Memory B cell (primary cell): Measurements from ENCODE around the gene HOXB6.

Experiments used
- ATAC-seq: fragments of 150-1000 bp; cut with Tn5 transposase; 2 replicates; pipeline ENCODE4 v1.10.0; 2021; ENCODE audit warnings: low read depth, mild to moderate bottlenecking, moderate library complexity
- DNase-seq, 2 donors: peaks; one replicate each; pipeline ENCODE4 v3.0.0; 2022; ENCODE audit warnings: low spot score in 2 of 2
- H3K27ac Mint-ChIP-seq: one replicate; pipeline ENCODE4 v1.8.0; 2022; ENCODE audit warnings: mild to moderate bottlenecking, moderate library complexity, mixed read lengths
- H3K27me3 Mint-ChIP-seq: one replicate; pipeline ENCODE4 v1.8.0; 2022; ENCODE audit warnings: mixed read lengths
- H3K36me3 Mint-ChIP-seq: one replicate; pipeline ENCODE4 v1.8.0; 2022; ENCODE audit warnings: mild to moderate bottlenecking, mixed read lengths
- H3K4me1 Mint-ChIP-seq: one replicate; pipeline ENCODE4 v1.8.0; 2022; ENCODE audit warnings: mixed read lengths
- H3K4me3 Mint-ChIP-seq: one replicate; pipeline ENCODE4 v1.8.0; 2022; ENCODE audit warnings: mild to moderate bottlenecking, moderate library complexity, mixed read lengths
- H3K9me3 Mint-ChIP-seq: one replicate; pipeline ENCODE4 v1.8.0; 2022; ENCODE audit warnings: mixed read lengths

Gene HOXB6

DNA sequence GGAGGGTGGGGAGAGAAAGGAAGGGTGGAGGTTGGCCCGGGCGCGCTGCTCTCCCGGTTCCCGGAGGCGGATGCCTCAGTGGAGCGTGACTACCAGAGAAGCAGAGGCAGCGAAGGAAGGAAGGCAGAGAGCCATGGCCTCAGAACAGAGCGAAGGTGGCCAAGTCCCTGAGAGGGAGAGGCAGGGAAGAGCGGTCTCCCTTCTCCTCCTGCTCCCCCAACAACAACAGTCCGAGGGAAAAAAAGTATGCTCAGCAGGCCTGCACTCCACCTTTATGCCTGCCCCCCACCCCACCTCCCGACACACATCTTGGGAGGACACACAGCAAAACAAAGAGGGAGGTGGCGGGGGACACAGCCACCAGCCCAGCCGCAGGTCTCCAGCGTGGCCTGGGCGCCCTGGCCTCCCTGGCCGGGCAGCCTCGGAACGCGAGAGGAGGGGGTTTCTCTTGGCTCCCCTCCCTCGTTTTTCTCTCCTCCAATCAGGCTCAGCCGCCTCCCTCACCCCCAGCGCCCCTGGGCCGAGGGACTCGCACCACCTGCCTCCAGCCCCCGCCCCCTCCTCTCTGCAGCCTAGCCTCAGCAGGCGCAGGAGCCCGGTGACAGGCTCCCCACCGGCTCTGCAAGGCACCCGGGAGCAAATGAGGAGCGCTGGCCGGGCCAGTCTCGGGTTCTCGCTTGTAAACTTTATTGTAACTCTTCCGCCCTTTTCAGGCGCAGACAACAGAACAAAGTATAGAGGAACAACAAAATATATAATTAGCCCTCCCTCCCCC, 7.1 kb upstream of the HOXB6 start:
- H3K27me3 Mint-ChIP-seq: peaks cover 29% of the 10 kb centered on the region
- DNase-seq (no peak), ATAC-seq (no peak)
- peak overlapping the region; percentile 89 for H3K4me3 Mint-ChIP-seq
- H3K36me3 Mint-ChIP-seq: peaks cover 2% of the 10 kb centered on the region
- peaks cover 2% of the 10 kb centered on the region for H3K9me3 Mint-ChIP-seq
- peaks cover 19% of the 10 kb centered on the region for H3K4me1 Mint-ChIP-seq
- H3K27ac Mint-ChIP-seq: peak overlapping the region; percentile 87

DNA sequence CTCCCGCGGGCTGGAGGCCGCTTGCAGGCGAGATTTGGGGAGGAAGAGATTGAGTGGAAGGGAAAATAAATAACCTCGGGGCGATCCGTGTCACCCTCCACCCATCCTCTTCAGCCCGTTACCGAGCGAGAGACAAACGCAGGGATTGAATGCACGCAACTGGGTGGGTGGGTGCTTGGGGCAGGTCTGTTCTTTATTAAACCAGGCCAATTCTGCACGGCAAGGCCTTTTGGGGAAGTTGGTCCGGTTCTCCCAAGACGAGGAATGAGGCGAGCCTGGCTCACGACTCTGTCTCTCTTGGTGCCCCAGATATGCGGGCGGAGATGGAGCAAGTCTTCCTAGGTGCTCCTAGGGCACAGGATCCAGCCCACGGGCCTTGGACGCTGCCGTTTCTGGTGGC, 6.4 kb upstream of the HOXB6 start:
- peaks cover 2% of the 10 kb centered on the region for H3K9me3 Mint-ChIP-seq
- no peak for DNase-seq
- peaks cover 33% of the 10 kb centered on the region for H3K27me3 Mint-ChIP-seq
- peaks cover 2% of the 10 kb centered on the region for H3K36me3 Mint-ChIP-seq
- H3K4me1 Mint-ChIP-seq: peaks cover 19% of the 10 kb centered on the region
- peak; percentile 8 for ATAC-seq
- H3K27ac Mint-ChIP-seq: peak overlapping the region; percentile 74
- H3K4me3 Mint-ChIP-seq: peak overlapping the region; percentile 89

DNA sequence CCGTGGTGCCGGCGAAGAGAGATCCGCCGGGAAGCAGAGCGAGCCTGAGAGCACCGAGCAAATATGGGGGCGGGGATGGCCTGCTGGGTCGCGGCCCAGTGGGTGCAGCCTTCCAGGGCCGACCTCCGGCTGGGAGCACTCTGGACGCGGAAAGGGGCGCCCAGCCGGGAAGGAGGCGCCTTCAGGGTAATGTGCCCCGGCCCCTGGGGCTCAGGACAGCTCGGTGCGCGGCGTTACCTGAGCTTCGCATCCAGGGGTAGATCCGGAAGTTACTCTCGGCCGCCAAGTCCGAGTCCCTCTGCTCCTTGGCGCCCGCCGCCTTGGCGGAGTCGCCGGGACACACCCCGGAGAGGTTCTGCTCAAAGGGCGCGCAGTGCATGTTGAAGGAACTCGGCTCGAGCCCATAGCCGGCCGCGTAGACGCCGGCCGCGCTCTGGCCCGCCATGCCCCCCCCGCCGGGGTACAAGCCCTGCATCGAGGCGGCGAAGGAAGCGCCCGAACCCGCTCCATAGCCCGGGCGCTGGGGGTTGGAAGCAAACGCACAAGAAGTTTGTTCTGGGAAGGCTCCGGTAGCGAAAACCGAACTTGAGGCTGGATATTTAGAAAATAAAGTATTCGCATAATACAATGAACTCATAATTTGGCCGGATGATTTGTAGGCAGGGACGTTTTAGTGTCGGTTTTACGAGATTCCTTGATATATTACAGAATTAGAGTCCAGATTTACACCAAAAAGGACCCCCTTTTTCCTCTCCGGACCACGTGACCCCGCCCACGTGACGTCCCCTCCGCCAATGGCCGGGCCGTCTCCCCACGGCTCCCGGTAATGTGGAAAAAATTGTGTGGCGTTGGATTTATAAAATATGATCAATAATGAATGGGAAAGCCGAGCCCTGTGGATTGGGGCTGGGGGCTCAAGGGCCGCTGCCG, 5.8 kb upstream of the HOXB6 start, which contains the start of gene HOXB7:
Gene HOXB7, minus strand, starts transcription at position 736 of the 930 bp plus-strand sequence. Its CDS starts 99 bp downstream, at position 637.
- H3K27ac Mint-ChIP-seq: peak within 1 kb of the TSS; percentile 74

DNA sequence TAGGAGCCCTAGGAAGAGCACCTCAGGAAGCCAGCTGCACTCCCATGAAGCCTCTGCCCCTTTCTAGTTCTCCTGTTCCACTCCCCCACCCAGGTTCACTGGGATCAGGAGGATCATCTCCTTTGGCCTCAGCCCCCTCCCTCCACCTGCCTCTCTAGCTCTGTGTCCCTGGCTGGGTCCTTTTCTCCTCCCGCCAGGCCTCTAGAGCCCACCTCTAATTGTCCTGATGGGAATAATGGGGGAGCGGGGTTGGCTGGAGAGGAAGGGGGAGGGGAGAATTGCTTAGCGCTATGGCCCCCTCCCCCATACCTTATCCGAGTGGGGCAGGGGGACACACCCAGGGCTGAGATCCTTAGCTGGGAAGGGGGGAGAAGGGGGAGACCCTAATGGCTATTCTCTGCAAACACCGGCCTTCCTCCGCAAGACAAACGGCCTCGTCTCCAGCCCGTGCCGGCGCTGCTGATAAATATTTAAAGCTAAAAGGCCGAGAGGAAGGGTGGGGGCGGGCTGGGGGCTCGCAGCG, 5.0 kb upstream of the HOXB6 start:
- Mint-ChIP-seq H3K36me3 (no peaks in the 10 kb centered on the region), H3K27me3 (peaks cover 26% of the 10 kb centered on the region), H3K27ac (no peak overlapping the region), H3K4me1 (peaks cover 17% of the 10 kb centered on the region), H3K4me3 (peak overlapping the region; percentile 89), H3K9me3 (no peaks in the 10 kb centered on the region)
- ATAC-seq: no peak
- DNase-seq: no peak

More for the DNA sequence above, 5.8 kb upstream of the HOXB6 start, which contains the start of gene HOXB7:
- DNase-seq (no peak), ATAC-seq (peak; percentile 60)
- Mint-ChIP-seq H3K36me3 (peaks cover 2% of the 10 kb centered on the region), H3K4me3 (peak within 1 kb of the TSS; percentile 89), H3K9me3 (peaks cover 2% of the 10 kb centered on the region), H3K27me3 (peaks cover 31% of the 10 kb centered on the region), H3K4me1 (peaks cover 19% of the 10 kb centered on the region)

DNA sequence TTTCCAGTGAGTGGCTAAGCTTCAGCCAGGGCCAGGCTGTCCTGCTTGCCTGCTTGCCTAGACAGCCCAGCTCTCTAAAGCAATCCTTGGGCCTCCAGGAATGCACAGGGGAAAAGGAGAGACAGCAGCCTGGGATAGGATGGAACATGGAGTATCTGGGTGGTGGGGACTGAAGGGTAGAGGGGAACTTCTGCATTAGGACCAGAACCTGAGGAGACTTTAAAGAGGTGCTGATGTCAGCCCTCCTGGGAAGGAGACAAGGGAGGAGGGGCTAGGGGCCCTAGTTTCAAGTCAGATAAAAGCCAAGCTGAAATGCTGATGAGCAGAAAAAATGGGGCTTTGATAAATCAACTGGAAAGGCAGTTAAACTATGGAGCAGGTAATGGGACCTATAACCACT, 4.2 kb upstream of the HOXB6 start:
- no peak overlapping the region for H3K27ac Mint-ChIP-seq
- peak overlapping the region; percentile 24 for H3K4me3 Mint-ChIP-seq
- H3K36me3 Mint-ChIP-seq: no peaks in the 10 kb centered on the region
- H3K27me3 Mint-ChIP-seq: peaks cover 28% of the 10 kb centered on the region
- DNase-seq: no peak
- ATAC-seq: no peak
- H3K4me1 Mint-ChIP-seq: peaks cover 20% of the 10 kb centered on the region
- H3K9me3 Mint-ChIP-seq: no peaks in the 10 kb centered on the region

DNA sequence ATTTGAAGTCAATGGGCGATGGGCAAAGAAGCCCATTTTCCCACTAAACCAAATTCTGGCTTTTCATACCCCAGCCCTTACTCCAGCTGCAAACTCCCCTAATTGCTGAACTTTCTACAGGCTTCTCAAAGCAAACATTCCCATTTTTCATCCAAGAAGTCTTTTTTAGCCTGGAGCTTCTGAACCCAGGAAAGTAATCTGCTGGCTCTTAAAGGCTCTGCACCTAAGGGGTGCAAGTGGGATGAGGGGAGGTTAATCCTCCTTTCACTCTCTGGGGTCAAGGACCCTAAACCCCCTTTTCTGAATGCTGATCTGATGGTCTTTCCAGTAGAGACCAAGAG, 3.7 kb upstream of the HOXB6 start:
- H3K27ac Mint-ChIP-seq: no peak overlapping the region
- no peak for ATAC-seq
- no peak for DNase-seq
- no peaks in the 10 kb centered on the region for H3K9me3 Mint-ChIP-seq
- peaks cover 30% of the 10 kb centered on the region for H3K27me3 Mint-ChIP-seq
- H3K4me3 Mint-ChIP-seq: no peak overlapping the region
- H3K4me1 Mint-ChIP-seq: peaks cover 18% of the 10 kb centered on the region
- H3K36me3 Mint-ChIP-seq: no peaks in the 10 kb centered on the region

DNA sequence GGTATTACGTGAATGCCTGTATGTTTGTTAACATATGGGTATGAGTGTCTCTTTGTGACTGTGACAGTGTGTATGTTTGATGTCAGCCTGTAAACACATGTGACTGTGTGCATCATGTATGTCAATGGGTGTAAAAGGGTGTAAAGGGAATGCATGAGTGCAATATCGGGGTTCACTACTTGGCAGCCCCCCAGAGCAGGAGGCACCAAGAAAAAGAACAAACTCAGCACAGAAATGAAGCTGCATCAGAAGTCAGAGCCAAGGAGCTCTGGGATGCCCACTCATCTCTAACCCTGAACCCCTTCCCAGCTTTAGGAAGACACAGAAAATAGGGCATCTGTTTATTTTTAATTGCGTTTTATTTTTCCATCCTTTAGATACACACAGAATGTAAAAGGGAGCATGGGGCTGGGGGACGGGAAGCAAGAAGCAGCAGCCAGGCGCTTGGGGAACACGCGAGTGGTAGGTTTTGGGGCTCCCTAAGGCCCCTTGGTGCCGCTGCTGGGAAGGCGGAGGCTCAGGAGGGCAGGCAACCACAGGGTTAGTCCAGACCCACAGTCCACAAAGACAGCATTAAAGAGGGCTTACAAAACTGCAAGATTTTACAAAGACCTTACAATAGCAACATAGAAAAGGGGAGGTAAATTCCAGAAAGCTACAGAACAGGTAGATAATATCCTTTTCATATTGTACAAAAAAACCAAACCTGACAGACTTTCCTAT, 2.3 kb upstream of the HOXB6 start:
- no peak overlapping the region for H3K4me3 Mint-ChIP-seq
- DNase-seq: no peak
- peaks cover 12% of the 10 kb centered on the region for H3K4me1 Mint-ChIP-seq
- H3K36me3 Mint-ChIP-seq: no peaks in the 10 kb centered on the region
- no peak for ATAC-seq
- no peak overlapping the region for H3K27ac Mint-ChIP-seq
- no peaks in the 10 kb centered on the region for H3K9me3 Mint-ChIP-seq
- peaks cover 25% of the 10 kb centered on the region for H3K27me3 Mint-ChIP-seq

DNA sequence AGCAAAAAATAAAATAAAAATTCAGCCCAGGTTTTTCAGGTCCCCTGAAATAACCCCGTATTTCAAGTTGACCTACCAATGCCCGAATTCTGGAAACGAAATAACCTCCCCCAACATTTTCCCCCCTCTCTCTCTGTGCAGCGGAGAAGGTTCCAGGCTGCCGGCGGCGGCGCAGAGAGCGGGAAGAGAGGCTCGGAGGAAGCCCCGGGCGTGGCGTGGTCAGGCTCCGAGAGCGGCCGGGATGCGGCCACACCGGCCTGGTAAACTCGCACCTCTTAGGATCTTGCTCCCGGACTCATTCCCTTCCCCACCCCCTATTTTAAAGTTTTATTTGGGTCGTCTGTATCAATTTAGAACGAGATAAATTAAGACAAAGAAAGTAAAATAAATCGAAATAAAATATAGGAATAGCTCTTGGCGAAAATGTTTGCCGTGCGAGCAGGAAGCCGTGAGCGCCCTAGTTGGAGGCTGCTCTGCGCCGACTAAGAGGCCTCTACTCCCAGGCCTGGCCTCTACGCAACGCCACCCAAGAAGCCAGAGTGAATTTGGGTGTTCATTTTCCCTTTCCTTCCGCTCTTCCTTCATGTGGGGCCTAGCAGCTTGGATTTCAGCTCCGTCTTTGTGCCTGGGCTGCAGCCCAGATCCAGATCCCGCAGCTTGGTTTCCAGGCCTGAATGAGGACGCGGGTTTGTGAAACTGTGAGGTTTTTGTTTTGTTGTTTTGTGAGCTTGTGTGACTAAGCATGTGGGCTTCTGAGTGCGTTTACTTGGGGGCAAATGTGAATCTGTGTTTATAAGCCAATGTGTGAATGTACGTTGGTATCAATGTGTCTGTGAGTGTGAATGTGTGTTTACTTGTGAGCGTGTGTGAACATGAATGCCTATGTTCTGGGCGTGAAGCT, 1.5 kb upstream of the HOXB6 start:
- no peaks in the 10 kb centered on the region for H3K36me3 Mint-ChIP-seq
- peaks cover 21% of the 10 kb centered on the region for H3K27me3 Mint-ChIP-seq
- DNase-seq: no peak
- peaks cover 6% of the 10 kb centered on the region for H3K4me1 Mint-ChIP-seq
- no peaks in the 10 kb centered on the region for H3K9me3 Mint-ChIP-seq
- H3K4me3 Mint-ChIP-seq: no peak overlapping the region
- H3K27ac Mint-ChIP-seq: no peak overlapping the region
- ATAC-seq: no peak

DNA sequence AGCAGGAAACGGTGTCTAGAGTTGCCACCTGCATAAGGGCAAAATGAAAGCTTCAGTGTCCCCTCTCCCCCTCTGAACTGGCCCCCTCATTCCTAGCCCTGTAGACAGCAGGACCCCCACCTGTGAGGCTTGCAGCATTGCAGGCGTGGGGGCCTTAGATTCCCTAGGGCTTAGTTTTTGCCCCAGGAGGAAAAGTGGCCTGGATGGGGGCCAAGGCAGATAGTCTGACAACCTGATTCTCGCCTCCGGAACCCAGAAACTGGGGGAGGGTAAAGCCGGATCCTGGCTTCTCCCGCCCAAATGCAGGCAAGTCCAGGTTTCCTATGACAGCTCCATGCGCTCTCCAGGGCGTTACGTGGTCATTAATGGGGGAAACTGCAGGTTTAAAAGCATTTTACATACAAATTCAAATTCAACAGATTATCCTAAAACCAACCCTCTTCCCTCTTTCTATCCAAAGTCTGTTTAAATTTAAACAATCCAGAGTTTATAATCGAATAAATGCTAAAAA, 678 bp upstream of the HOXB6 start:
- Mint-ChIP-seq H3K9me3 (no peaks in the 10 kb centered on the region), H3K4me3 (no peak overlapping the region), H3K36me3 (no peaks in the 10 kb centered on the region), H3K4me1 (peaks cover 6% of the 10 kb centered on the region), H3K27ac (no peak overlapping the region), H3K27me3 (peaks cover 29% of the 10 kb centered on the region)
- DNase-seq (no peak), ATAC-seq (no peak)

DNA sequence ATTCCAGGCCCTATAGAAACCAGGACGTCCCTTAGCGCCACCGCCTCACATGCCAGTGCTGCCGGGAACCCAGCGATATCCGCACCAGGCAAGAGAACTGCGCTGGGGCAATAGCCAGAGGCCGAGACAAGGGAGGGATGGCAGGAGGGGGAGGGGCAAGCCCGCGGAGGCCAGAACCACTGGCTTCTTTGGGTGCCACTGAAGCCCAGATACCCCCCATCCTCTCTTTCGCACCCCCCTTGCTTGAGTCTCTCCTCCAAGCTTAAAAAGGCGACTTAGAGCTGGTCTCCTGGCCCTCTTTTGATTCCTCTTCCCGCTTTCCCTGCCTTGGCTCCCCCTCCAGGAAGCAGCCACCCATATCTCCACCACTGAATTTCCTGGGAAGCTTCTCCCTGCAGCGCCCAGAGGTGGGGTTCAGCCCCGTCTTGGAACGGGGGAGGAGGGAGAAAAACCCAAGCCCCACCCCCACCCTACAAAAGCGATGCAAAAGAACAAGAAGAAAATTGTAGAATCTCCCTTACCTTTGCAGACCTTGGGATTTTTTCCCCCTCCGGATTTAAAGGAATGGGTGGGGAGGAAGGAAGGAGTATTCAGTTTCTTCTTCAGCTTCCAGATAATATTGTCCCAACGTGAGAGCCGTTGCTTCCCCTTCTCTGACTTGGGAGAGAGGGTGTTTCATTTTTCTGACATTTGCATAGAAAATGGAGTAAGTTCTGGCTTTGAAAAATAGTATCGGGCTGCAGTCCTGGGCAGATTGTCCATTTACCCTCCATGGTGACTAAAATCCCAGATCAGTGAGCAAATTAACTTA, 622 bp downstream of the HOXB6 start:
- no peak for DNase-seq
- peaks cover 38% of the 10 kb centered on the region for H3K27me3 Mint-ChIP-seq

DNA sequence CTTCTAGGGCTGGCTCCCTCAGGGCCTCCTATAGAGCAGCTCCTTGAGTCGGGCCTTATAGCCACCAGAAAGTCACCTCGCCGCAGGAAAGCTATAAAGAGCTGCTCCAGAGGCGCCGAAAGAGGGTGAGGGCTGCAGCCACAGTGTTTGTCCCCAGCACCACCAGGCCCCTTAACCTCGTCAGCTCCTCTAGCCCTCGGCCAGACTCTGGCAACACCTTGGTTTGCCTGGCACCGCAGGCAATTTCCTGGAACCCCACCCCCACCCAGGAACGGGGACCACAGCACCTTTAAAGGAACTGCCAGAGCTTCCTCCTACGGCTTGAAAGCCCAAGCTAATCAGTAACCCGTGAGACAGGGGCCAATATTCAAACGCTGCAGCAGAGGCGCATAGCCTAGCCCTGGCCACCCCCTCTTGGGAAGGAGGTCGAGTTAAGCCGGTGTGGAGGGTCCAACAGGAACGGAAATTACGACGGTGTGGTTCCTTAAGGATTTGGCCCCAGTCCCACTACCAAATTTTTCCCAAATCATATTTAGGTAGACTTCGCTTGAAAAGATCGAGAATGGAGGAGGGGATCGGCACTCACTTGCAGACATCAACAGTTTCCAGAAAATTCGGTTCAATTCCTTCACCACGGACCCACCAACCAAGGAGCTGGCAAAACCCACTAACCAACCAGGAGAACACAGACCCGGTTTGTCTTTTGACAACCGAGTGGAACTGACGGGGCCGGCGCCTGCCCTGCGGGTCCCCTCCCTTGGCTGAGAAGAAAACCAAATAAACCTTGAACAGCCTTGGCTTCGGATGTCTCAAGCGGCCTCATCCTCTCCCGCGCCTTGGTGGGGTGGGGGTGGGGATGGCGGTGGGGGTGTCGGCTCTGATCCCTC, 3.0 kb downstream of the HOXB6 start:
- Mint-ChIP-seq H3K4me3 (no peak overlapping the region), H3K27ac (no peak overlapping the region), H3K9me3 (no peaks in the 10 kb centered on the region), H3K27me3 (peaks cover 46% of the 10 kb centered on the region), H3K36me3 (no peaks in the 10 kb centered on the region), H3K4me1 (peaks cover 20% of the 10 kb centered on the region)
- ATAC-seq (no peak), DNase-seq (no peak)

More for the DNA sequence above, 622 bp downstream of the HOXB6 start:
- no peak for ATAC-seq
- Mint-ChIP-seq H3K9me3 (no peaks in the 10 kb centered on the region), H3K36me3 (no peaks in the 10 kb centered on the region), H3K4me3 (no peak overlapping the region), H3K4me1 (peaks cover 6% of the 10 kb centered on the region), H3K27ac (no peak overlapping the region)
